HUES6 (cell line): ENCODE measurements around the gene POLE.

Source experiments
- H3K27ac ChIP-seq: 2 replicates; pipeline ENCODE4 v1.7.0; 2013; ENCODE audit warnings: low read depth, mild to moderate bottlenecking, low read length, inconsistent platforms
- H3K27me3 ChIP-seq: 2 replicates; pipeline ENCODE4 v1.6.1; 2013; ENCODE audit warnings: low read length; ENCODE audit not compliant: control insufficient read depth, insufficient read depth
- H3K36me3 ChIP-seq: 2 replicates; pipeline ENCODE4 v1.6.1; 2013; ENCODE audit warnings: low read length; ENCODE audit not compliant: control insufficient read depth, insufficient read depth
- H3K4me1 ChIP-seq: 2 replicates; pipeline ENCODE4 v1.6.1; 2013; ENCODE audit warnings: low read length; ENCODE audit not compliant: control insufficient read depth, insufficient read depth
- H3K4me3 ChIP-seq: 2 replicates; pipeline ENCODE4 v1.5.1; 2013; ENCODE audit warnings: low read depth, low read length
- H3K9ac ChIP-seq: one replicate; pipeline ENCODE4 v1.6.1; 2013; ENCODE audit warnings: mild to moderate bottlenecking, low read length
- H3K9me3 ChIP-seq: 2 replicates; pipeline ENCODE4 v1.6.1; 2013; ENCODE audit warnings: low read depth, low read length; ENCODE audit not compliant: control insufficient read depth, insufficient read depth

POLE gene

GRCh38 chr12:132625731-132626430 is 61.3 kb downstream of the POLE start:
- H3K9ac ChIP-seq, result no peak overlapping the region
- H3K9me3 ChIP-seq, result no peaks in the 10 kb centered on the region
- H3K4me3 ChIP-seq, result no peak overlapping the region
- H3K4me1 ChIP-seq, result no peaks in the 10 kb centered on the region
- no peak overlapping the region for H3K27ac ChIP-seq
- H3K36me3 ChIP-seq, result peaks cover 72% of the 10 kb centered on the region
- H3K27me3 ChIP-seq, result peaks cover 7% of the 10 kb centered on the region

GRCh38 chr12:132624910-132625630 is 62.1 kb downstream of the POLE start:
- H3K36me3 ChIP-seq, result peaks cover 64% of the 10 kb centered on the region
- H3K4me1 ChIP-seq, result no peaks in the 10 kb centered on the region
- no peak overlapping the region for H3K9ac ChIP-seq
- H3K4me3 ChIP-seq, result no peak overlapping the region
- H3K27ac ChIP-seq, result no peak overlapping the region
- peaks cover 15% of the 10 kb centered on the region for H3K27me3 ChIP-seq
- no peaks in the 10 kb centered on the region for H3K9me3 ChIP-seq

GRCh38 chr12:132624186-132624855 is 62.8 kb downstream of the POLE start:
- Histone ChIP-seq H3K36me3 (peaks cover 57% of the 10 kb centered on the region), H3K9ac (no peak overlapping the region), H3K27ac (no peak overlapping the region), H3K4me3 (no peak overlapping the region), H3K4me1 (no peaks in the 10 kb centered on the region), H3K27me3 (peaks cover 22% of the 10 kb centered on the region), H3K9me3 (no peaks in the 10 kb centered on the region)

GRCh38 chr12:132623072-132623869 is 63.9 kb downstream of the POLE start:
- no peak overlapping the region for H3K27ac ChIP-seq
- H3K36me3 ChIP-seq, result peaks cover 48% of the 10 kb centered on the region
- H3K4me1 ChIP-seq, result no peaks in the 10 kb centered on the region
- H3K9me3 ChIP-seq, result no peaks in the 10 kb centered on the region
- H3K9ac ChIP-seq, result no peak overlapping the region
- no peak overlapping the region for H3K4me3 ChIP-seq
- H3K27me3 ChIP-seq, result peaks cover 30% of the 10 kb centered on the region

GRCh38 chr12:132622437-132623071 is 64.6 kb downstream of the POLE start:
- Histone ChIP-seq H3K9ac (no peak overlapping the region), H3K9me3 (peaks cover 2% of the 10 kb centered on the region; the same call in 1 of the 2 replicates), H3K27ac (no peak overlapping the region), H3K4me1 (no peaks in the 10 kb centered on the region), H3K27me3 (peaks cover 37% of the 10 kb centered on the region), H3K4me3 (no peak overlapping the region), H3K36me3 (peaks cover 45% of the 10 kb centered on the region)

- H3K4me3 ChIP-seq, result no peak overlapping the region
- no peak overlapping the region for H3K27ac ChIP-seq
- H3K36me3 ChIP-seq, result peaks cover 40% of the 10 kb centered on the region
- H3K27me3 ChIP-seq, result peaks cover 44% of the 10 kb centered on the region
- no peak overlapping the region for H3K9ac ChIP-seq
- H3K9me3 ChIP-seq, result peaks cover 9% of the 10 kb centered on the region; the same call in 1 of the 2 replicates
- no peaks in the 10 kb centered on the region for H3K4me1 ChIP-seq
Observed at GRCh38 chr12:132621657-132622435, 65.3 kb downstream of the POLE start.

- Histone ChIP-seq H3K27me3 (peaks cover 51% of the 10 kb centered on the region), H3K27ac (no peak overlapping the region), H3K9ac (no peak overlapping the region), H3K4me1 (no peaks in the 10 kb centered on the region), H3K4me3 (no peak overlapping the region), H3K36me3 (peaks cover 33% of the 10 kb centered on the region), H3K9me3 (peaks cover 14% of the 10 kb centered on the region; the same call in 1 of the 2 replicates)
Observed at GRCh38 chr12:132620899-132621656, 66.1 kb downstream of the POLE start.

- H3K4me3 ChIP-seq, result no peak overlapping the region
- H3K4me1 ChIP-seq, result no peaks in the 10 kb centered on the region
- H3K36me3 ChIP-seq, result peaks cover 25% of the 10 kb centered on the region
- H3K9ac ChIP-seq, result no peak overlapping the region
- H3K9me3 ChIP-seq, result peaks cover 16% of the 10 kb centered on the region; the same call in 1 of the 2 replicates
- peaks cover 59% of the 10 kb centered on the region for H3K27me3 ChIP-seq
- no peak overlapping the region for H3K27ac ChIP-seq
Observed at GRCh38 chr12:132620113-132620898, 66.8 kb downstream of the POLE start.
